ENCODE data around the gene SNX25. TPM values are rescaled to one million over a fixed set of nuclear protein-coding genes. Genes with fewer than 3 reads are reported as not detected.

The SNX25 gene
- total RNA-seq, 1 donor from 2014 or later, result 17.3 TPM

- DNase-seq (ENCODE audit: extremely low read depth, low read depth, low spot score), result no peak
Measured at GRCh38 chr4:185396724-185397385, 187.5 kb downstream of the SNX25 start, which contains the start of gene ANKRD37. Gene ANKRD37, plus strand, starts transcription at chr4:185396841. Its CDS starts 83 bp downstream, at chr4:185396924.

- no peak for DNase-seq (ENCODE audit: extremely low read depth, low read depth, low spot score)
Measured at GRCh38 chr4:185398618-185399017, 189.2 kb downstream of the SNX25 start.

- DNase-seq (ENCODE audit: extremely low read depth, low read depth, low spot score), result no peak
Measured at GRCh38 chr4:185399466-185399865, 190.1 kb downstream of the SNX25 start.

- DNase-seq (ENCODE audit: extremely low read depth, low read depth, low spot score), result no peak
Measured at GRCh38 chr4:185404031-185404430, 194.6 kb downstream of the SNX25 start.

GRCh38 chr4:185405296-185405999, 196.1 kb downstream of the SNX25 start:
- no peak for DNase-seq (ENCODE audit: extremely low read depth, low read depth, low spot score)

GRCh38 chr4:185408432-185408831, 199.0 kb downstream of the SNX25 start:
- no peak for DNase-seq (ENCODE audit: extremely low read depth, low read depth, low spot score)

GRCh38 chr4:185411849-185412248, 202.5 kb downstream of the SNX25 start:
- no peak for DNase-seq (ENCODE audit: extremely low read depth, low read depth, low spot score)

GRCh38 chr4:185412412-185412811, 203.0 kb downstream of the SNX25 start:
- no peak for DNase-seq (ENCODE audit: extremely low read depth, low read depth, low spot score)

Other genes starting within 250 kb of the SNX25 start
- gene HELT, start 191.1 kb upstream of the SNX25 start, total RNA-seq, result not detected in 2 replicates
- gene SLC25A4, start 66.3 kb upstream of the SNX25 start, total RNA-seq, result 12.5 and 14.1 TPM in 2 replicates
- gene CFAP97, start 5.6 kb upstream of the SNX25 start, total RNA-seq, result 12.4 and 16.1 TPM in 2 replicates
- 0.24 and 0.35 TPM in 2 replicates for gene LRP2BP, start 186.3 kb downstream of the SNX25 start, total RNA-seq
- 6.8 and 11.4 TPM in 2 replicates for gene ANKRD37, start 187.2 kb downstream of the SNX25 start, total RNA-seq
- 17.2 and 31.0 TPM in 2 replicates for gene UFSP2, start 216.4 kb downstream of the SNX25 start, total RNA-seq